ENCODE measurements around the gene TBX19. TPM values are rescaled to one million over a fixed set of nuclear protein-coding genes. Genes with fewer than 3 reads are reported as not detected.

The TBX19 gene
- total RNA-seq, 2 donors from 2014 or later, result 1.9 to 3.8 TPM

DNA sequence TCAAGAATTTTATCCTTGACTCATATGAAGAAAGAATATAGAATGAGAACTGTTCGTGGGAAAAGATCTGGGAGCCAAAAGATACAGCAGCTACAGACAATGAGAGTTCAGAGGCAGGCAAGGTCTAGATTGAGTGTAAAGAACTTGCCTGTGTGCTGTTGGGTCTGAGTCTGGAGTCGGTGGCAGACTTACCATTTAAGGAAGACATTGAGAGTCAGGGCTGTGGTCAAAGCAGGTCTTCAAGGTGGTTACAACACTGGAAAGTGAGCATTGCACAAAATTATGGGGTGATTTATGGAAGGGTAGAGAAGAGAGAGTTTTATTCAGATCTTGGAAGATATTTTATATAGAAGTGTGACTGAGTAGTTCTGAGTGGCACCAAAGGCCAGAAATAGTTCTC lies 80.6 kb downstream of the TBX19 start:
- Histone ChIP-seq H3K36me3 (no peaks in the 10 kb centered on the region), H3K27me3 (replicated peaks; ENCODE audit: insufficient read depth) (no peaks in the 10 kb centered on the region), H3K4me1 (replicated peaks) (no peaks in the 10 kb centered on the region), H3K9me3 (no peaks in the 10 kb centered on the region), H3K4me3 (no peak overlapping the region), H3K27ac (no peak overlapping the region)
- no peak for DNase-seq (ENCODE audit: low spot score)
- no peak for TF ChIP-seq POLR2AphosphoS5 (IDR thresholded peaks at IDR 0.05)
- intact Hi-C loops (cut with DNase I), result no loop called here
- WGBS, result 73% methylated on average over 2 of the region's 2 CpGs

DNA sequence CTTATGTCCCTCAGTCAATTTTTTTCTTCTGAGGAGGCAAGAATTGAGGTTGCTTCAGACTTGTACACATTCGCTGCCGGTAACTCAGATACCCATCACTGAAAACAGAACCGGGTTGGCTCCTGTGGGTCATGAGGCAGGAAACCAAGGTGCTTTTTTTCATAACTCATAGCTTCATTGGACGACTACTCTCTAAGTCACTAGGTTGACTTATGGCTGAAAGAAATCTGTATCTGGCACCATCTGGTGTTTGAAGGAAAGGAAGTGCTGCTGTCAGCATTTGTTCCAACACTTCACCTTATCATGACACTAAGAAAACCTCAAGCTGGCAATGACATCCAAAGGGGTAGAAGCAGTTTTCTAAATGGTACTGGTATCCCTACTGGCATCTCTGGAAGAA lies 82.3 kb downstream of the TBX19 start:
- no peak overlapping the region for H3K4me3 ChIP-seq
- no peak for DNase-seq (ENCODE audit: low spot score)
- H3K9me3 ChIP-seq, result no peaks in the 10 kb centered on the region
- intact Hi-C loops (cut with DNase I), result no loop called here
- TF ChIP-seq, protein P1, sequence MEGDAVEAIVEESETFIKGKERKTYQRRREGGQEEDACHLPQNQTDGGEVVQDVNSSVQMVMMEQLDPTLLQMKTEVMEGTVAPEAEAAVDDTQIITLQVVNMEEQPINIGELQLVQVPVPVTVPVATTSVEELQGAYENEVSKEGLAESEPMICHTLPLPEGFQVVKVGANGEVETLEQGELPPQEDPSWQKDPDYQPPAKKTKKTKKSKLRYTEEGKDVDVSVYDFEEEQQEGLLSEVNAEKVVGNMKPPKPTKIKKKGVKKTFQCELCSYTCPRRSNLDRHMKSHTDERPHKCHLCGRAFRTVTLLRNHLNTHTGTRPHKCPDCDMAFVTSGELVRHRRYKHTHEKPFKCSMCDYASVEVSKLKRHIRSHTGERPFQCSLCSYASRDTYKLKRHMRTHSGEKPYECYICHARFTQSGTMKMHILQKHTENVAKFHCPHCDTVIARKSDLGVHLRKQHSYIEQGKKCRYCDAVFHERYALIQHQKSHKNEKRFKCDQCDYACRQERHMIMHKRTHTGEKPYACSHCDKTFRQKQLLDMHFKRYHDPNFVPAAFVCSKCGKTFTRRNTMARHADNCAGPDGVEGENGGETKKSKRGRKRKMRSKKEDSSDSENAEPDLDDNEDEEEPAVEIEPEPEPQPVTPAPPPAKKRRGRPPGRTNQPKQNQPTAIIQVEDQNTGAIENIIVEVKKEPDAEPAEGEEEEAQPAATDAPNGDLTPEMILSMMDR (IDR thresholded peaks at IDR 0.05), result no peak
- no peak for TF ChIP-seq POLR2A (IDR thresholded peaks at IDR 0.05)
- TF ChIP-seq POLR2AphosphoS5 (IDR thresholded peaks at IDR 0.05), result no peak
- WGBS, result 65% methylated on average over 4 of the region's 4 CpGs
- no peak overlapping the region for H3K27ac ChIP-seq
- H3K27me3 ChIP-seq (replicated peaks; ENCODE audit: insufficient read depth), result no peaks in the 10 kb centered on the region
- no peaks in the 10 kb centered on the region for H3K36me3 ChIP-seq
- no peaks in the 10 kb centered on the region for H3K4me1 ChIP-seq (replicated peaks)

Small RNAs within 50 kb of the gene (small RNA-seq; reads per million reads assigned to genes)
- gene RNU6-1310P, result 0 reads per million in 2 donors

Other genes with a start within 250 kb of the TBX19 start
- 10 to 100 TPM in 1 of 2 donors, 1 to 10 TPM in 1; 4.5 to 23.3 TPM for gene GPR161, start 143.9 kb upstream of the TBX19 start, total RNA-seq
- 10 to 100 TPM; 14.2 to 29.9 TPM for gene TIPRL, start 101.9 kb upstream of the TBX19 start, total RNA-seq
- 10 to 100 TPM; 44.1 to 76.8 TPM for gene SFT2D2, start 54.9 kb upstream of the TBX19 start, total RNA-seq